ENCODE measurements around the gene MAN1A2.

Gene MAN1A2

GRCh38 chr1:117527074-117527473 lies 159.8 kb downstream of the MAN1A2 start:
- POLR2A ChIA-PET = interaction anchor here (0.5 kb wide), 1 partner anchor 39 kb away, joined by 3 read pairs; no protein-coding TSS in a partner anchor
- Histone ChIP-seq H3K36me3 (ENCODE audit: control insufficient read depth in 2 of 2, insufficient read depth in 1 of 2, low read length in 2 of 2) (peaks cover 0 to 3% of the 10 kb centered on the region in 2 experiments; a peak in 1 of 3 replicates), H3K9me3 (ENCODE audit: control insufficient read depth, insufficient read depth, low read depth, low read length) (no peaks in the 10 kb centered on the region), H3K4me3 (ENCODE audit: low read depth, low read length) (no peak overlapping the region), H3K27ac (ENCODE audit: extremely low read depth, low read depth, low read length) (no peak overlapping the region), H3K4me1 (ENCODE audit: control insufficient read depth, insufficient read depth, low read length) (no peaks in the 10 kb centered on the region)
- TF ChIP-seq, protein P1, sequence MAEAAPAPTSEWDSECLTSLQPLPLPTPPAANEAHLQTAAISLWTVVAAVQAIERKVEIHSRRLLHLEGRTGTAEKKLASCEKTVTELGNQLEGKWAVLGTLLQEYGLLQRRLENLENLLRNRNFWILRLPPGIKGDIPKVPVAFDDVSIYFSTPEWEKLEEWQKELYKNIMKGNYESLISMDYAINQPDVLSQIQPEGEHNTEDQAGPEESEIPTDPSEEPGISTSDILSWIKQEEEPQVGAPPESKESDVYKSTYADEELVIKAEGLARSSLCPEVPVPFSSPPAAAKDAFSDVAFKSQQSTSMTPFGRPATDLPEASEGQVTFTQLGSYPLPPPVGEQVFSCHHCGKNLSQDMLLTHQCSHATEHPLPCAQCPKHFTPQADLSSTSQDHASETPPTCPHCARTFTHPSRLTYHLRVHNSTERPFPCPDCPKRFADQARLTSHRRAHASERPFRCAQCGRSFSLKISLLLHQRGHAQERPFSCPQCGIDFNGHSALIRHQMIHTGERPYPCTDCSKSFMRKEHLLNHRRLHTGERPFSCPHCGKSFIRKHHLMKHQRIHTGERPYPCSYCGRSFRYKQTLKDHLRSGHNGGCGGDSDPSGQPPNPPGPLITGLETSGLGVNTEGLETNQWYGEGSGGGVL (tag by site-specific recombination; IDR thresholded peaks at IDR 0.05) = no peak
- TF ChIP-seq ZBTB21 (tag by site-specific recombination; IDR thresholded peaks at IDR 0.05) (no peak), ZNF202 (tag by site-specific recombination; IDR thresholded peaks at IDR 0.05; ENCODE audit: borderline replicate concordance) (no peak), ZNF23 (tag by site-specific recombination; IDR thresholded peaks at IDR 0.05; ENCODE audit: borderline replicate concordance) (no peak), ZNF513 (tag by site-specific recombination; IDR thresholded peaks at IDR 0.05) (no peak), ZNF768 (tag by site-specific recombination; IDR thresholded peaks at IDR 0.05) (no peak), SP2 (tag by site-specific recombination; IDR thresholded peaks at IDR 0.05) (no peak), YY2 (tag by site-specific recombination; IDR thresholded peaks at IDR 0.05) (no peak)
- TF ChIP-seq, protein P2, sequence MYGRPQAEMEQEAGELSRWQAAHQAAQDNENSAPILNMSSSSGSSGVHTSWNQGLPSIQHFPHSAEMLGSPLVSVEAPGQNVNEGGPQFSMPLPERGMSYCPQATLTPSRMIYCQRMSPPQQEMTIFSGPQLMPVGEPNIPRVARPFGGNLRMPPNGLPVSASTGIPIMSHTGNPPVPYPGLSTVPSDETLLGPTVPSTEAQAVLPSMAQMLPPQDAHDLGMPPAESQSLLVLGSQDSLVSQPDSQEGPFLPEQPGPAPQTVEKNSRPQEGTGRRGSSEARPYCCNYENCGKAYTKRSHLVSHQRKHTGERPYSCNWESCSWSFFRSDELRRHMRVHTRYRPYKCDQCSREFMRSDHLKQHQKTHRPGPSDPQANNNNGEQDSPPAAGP (tag by site-specific recombination; IDR thresholded peaks at IDR 0.05) = no peak
- CTCF ChIA-PET = interaction anchor here (0.7 to 1.6 kb wide), 2 partner anchors 8 to 773 kb away, joined by 3 to 7 read pairs; partner anchors contain the start of gene CD2

DNA sequence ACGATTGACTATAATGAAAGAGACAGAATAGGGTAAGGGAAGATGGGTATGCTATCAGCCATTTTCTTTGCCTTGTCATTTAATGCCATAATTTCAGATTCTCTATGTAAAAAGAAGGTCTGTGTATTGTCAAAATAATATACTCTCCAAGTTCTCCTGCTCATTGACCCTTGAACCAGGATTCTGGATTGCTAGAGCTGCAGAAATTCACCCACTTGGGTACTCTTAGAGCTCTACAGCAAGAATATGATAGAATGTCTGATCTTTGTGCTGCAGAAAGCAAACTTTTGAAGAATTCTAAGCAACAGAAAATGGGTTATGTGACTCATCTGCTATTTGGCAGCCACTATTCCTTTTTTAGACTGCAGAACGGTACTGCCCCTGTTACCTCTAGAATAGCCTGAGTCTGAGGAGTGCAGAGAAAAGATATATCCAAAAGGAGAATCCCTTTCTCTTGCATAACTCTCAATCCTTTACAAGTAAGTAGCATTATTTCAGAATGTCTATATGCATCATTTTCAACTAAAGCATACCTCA lies 160.4 kb downstream of the MAN1A2 start:
- ChIA-PET CTCF (interaction anchor here (0.7 to 2.1 kb wide), 4 partner anchors 8 to 773 kb away, joined by 3 to 13 read pairs (median 9); partner anchors contain the start of gene CD2), POLR2A (interaction anchor here (0.7 kb wide), 1 partner anchor 79 kb away, joined by 3 read pairs; the partner anchor contains the start of gene TENT5C)

More for the DNA sequence above, 160.4 kb downstream of the MAN1A2 start:
- Histone ChIP-seq H3K4me3 (ENCODE audit: low read depth, low read length) (no peak overlapping the region), H3K4me1 (ENCODE audit: control insufficient read depth, insufficient read depth, low read length) (no peaks in the 10 kb centered on the region), H3K36me3 (ENCODE audit: control insufficient read depth in 2 of 2, insufficient read depth in 1 of 2, low read length in 2 of 2) (peaks cover 0 to 3% of the 10 kb centered on the region in 2 experiments; a peak in 1 of 3 replicates), H3K9me3 (ENCODE audit: control insufficient read depth, insufficient read depth, low read depth, low read length) (no peaks in the 10 kb centered on the region), H3K27ac (ENCODE audit: extremely low read depth, low read depth, low read length) (no peak overlapping the region)
- no peak for TF ChIP-seq ZBTB44 (tag by site-specific recombination; IDR thresholded peaks at IDR 0.05)
- TF ChIP-seq, protein P3, sequence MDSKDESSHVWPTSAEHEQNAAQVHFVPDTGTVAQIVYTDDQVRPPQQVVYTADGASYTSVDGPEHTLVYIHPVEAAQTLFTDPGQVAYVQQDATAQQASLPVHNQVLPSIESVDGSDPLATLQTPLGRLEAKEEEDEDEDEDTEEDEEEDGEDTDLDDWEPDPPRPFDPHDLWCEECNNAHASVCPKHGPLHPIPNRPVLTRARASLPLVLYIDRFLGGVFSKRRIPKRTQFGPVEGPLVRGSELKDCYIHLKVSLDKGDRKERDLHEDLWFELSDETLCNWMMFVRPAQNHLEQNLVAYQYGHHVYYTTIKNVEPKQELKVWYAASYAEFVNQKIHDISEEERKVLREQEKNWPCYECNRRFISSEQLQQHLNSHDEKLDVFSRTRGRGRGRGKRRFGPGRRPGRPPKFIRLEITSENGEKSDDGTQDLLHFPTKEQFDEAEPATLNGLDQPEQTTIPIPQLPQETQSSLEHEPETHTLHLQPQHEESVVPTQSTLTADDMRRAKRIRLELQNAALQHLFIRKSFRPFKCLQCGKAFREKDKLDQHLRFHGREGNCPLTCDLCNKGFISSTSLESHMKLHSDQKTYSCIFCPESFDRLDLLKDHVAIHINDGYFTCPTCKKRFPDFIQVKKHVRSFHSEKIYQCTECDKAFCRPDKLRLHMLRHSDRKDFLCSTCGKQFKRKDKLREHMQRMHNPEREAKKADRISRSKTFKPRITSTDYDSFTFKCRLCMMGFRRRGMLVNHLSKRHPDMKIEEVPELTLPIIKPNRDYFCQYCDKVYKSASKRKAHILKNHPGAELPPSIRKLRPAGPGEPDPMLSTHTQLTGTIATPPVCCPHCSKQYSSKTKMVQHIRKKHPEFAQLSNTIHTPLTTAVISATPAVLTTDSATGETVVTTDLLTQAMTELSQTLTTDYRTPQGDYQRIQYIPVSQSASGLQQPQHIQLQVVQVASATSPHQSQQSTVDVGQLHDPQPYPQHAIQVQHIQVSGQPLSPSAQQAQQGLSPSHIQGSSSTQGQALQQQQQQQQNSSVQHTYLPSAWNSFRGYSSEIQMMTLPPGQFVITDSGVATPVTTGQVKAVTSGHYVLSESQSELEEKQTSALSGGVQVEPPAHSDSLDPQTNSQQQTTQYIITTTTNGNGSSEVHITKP (tag by site-specific recombination; IDR thresholded peaks at IDR 0.05) = no peak
- no peak for TF ChIP-seq ZNF791 (tag by site-specific recombination; IDR thresholded peaks at IDR 0.05)
- no peak for TF ChIP-seq ZBTB21 (tag by site-specific recombination; IDR thresholded peaks at IDR 0.05)
- TF ChIP-seq REST (tag by site-specific recombination; IDR thresholded peaks at IDR 0.05) = no peak
- TF ChIP-seq, protein P4, sequence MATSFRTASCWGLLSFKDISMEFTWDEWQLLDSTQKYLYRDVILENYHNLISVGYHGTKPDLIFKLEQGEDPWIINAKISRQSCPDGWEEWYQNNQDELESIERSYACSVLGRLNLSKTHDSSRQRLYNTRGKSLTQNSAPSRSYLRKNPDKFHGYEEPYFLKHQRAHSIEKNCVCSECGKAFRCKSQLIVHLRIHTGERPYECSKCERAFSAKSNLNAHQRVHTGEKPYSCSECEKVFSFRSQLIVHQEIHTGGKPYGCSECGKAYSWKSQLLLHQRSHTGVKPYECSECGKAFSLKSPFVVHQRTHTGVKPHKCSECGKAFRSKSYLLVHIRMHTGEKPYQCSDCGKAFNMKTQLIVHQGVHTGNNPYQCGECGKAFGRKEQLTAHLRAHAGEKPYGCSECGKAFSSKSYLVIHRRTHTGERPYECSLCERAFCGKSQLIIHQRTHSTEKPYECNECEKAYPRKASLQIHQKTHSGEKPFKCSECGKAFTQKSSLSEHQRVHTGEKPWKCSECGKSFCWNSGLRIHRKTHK (tag by site-specific recombination; IDR thresholded peaks at IDR 0.05) = no peak
- no peak for TF ChIP-seq GLIS1 (tag by site-specific recombination; IDR thresholded peaks at IDR 0.05)
